ENCODE measurements around the gene RPL6.
"Not testable (repeated sequence)": the region's sequence is repeated elsewhere in the genome, so short reads cannot be mapped to it uniquely, and the experiment has no call there.

RPL6 gene

DNA sequence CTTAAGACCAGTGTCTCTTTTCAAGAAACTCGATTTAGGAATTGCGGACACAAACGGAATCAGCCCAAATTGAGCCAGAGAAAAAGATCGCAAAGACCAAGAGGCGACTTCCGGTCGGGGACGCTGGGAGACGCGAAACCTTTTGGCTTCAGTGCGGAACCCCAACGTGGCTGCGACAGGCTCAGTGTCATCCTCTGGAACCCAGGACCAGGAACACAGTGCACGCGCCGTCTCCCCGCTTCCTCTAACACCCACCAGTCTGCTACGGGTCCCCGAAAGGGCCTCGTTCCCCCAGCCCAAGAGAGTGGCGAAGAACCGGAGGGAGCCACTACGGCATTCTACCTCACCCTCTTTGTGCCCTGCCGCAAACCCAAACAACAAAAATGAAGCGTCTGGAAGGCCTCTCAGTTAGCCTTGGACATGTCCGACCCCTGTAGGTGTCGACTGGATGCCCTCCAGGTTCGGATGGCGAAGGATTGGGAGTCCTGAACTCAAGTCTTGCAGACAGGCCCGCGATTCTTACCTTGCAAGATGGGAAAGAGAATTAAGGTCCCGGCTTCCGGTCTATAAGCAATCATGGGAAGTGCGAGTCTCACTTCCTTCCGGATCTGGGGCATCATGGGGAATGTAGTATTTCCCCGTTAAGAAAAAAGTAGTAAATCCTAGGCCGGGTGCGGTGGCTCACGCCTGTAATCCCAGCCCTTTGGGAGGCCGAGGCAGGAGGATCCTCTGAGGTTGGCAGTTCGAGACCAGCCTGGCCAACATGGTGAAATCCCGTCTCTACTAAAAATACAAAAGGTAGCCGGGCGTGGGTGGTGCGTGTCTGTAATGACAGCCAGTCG, at the start of gene RPL6:
RPL6 (minus strand) TSS at position 542 of the 842 bp plus-strand sequence. CDS start 949 bp downstream, outside the sequence.
- Histone ChIP-seq H3K4me1 (ENCODE audit: control insufficient read depth, insufficient read depth, low read length) (peaks cover 3% of the 10 kb centered on the region; the same call in 1 of the 2 replicates), H3K4me3 (ENCODE audit: low read depth, low read length) (peak within 1 kb of the TSS; percentile 99), H3K9me3 (ENCODE audit: control insufficient read depth, insufficient read depth, low read length) (no peaks in the 10 kb centered on the region), H3K27me3 (ENCODE audit: control insufficient read depth, insufficient read depth, low read length) (no peaks in the 10 kb centered on the region), H3K27ac (ENCODE audit: low read depth, low read length) (peak within 1 kb of the TSS; percentile 99), H3K36me3 (ENCODE audit: control insufficient read depth, insufficient read depth, low read length) (peaks cover 46% of the 10 kb centered on the region), H3K9ac (ENCODE audit: low read depth, low read length) (peak within 1 kb of the TSS; percentile 98)

- H3K4me1 ChIP-seq (ENCODE audit: control insufficient read depth, insufficient read depth, low read length) = no peaks in the 10 kb centered on the region
- no peak overlapping the region for H3K4me3 ChIP-seq (ENCODE audit: low read depth, low read length)
- H3K9ac ChIP-seq (ENCODE audit: low read depth, low read length) = no peak overlapping the region
- H3K27me3 ChIP-seq (ENCODE audit: control insufficient read depth, insufficient read depth, low read length) = no peaks in the 10 kb centered on the region
- H3K9me3 ChIP-seq (ENCODE audit: control insufficient read depth, insufficient read depth, low read length) = no peaks in the 10 kb centered on the region
- peaks cover 66% of the 10 kb centered on the region for H3K36me3 ChIP-seq (ENCODE audit: control insufficient read depth, insufficient read depth, low read length)
- H3K27ac ChIP-seq (ENCODE audit: low read depth, low read length) = no peak overlapping the region
Measured at GRCh38 chr12:112458751-112459150, 49.3 kb upstream of the RPL6 start.

DNA sequence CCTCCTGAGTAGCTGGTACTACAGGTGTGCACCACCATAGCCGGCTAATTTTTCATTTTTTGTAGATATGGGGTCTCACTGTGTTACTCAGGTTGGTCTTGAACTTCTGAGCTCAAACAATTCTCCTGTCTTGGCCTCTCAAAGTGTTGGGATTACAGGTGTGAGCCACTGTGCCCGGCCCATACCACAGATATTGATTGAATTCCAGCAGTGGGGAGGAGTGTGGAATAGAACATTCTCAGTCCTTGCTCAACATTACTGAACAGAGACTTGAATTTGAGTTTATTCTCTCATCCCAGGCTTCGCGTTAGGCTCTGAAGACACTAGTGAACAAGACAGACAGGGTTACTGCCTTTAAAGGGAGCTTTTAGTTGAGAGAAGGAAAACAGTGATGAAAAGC, 48.9 kb upstream of the RPL6 start:
- Histone ChIP-seq H3K9me3 (ENCODE audit: control insufficient read depth, insufficient read depth, low read length) (no peaks in the 10 kb centered on the region), H3K9ac (ENCODE audit: low read depth, low read length) (no peak overlapping the region), H3K27me3 (ENCODE audit: control insufficient read depth, insufficient read depth, low read length) (no peaks in the 10 kb centered on the region), H3K36me3 (ENCODE audit: control insufficient read depth, insufficient read depth, low read length) (peaks cover 71% of the 10 kb centered on the region), H3K4me1 (ENCODE audit: control insufficient read depth, insufficient read depth, low read length) (no peaks in the 10 kb centered on the region), H3K27ac (ENCODE audit: low read depth, low read length) (no peak overlapping the region), H3K4me3 (ENCODE audit: low read depth, low read length) (no peak overlapping the region)

DNA sequence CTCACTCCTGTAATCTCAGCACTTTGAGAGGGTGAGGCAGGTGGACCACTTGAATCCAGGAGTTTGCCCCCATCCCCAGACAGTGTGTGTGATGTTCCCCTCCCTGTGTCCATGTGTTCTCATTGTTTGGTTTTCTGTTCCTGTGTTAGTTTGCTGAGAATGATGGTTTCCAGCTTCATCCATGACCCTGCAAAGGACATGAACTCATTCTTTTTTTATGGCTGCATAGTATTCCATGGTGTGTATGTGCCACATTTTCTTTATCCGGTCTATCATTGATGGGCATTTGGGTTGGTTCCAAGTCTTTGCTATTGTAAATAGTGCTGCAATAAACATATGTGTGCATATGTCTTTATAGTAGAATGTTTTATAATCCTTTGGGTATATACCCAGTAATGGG, 47.7 kb upstream of the RPL6 start:
- not testable (repeated sequence) for H3K9me3 ChIP-seq (ENCODE audit: control insufficient read depth, insufficient read depth, low read length); H3K27ac ChIP-seq (ENCODE audit: low read depth, low read length); H3K27me3 ChIP-seq (ENCODE audit: control insufficient read depth, insufficient read depth, low read length); H3K4me1 ChIP-seq (ENCODE audit: control insufficient read depth, insufficient read depth, low read length); H3K4me3 ChIP-seq (ENCODE audit: low read depth, low read length); H3K9ac ChIP-seq (ENCODE audit: low read depth, low read length)
- H3K36me3 ChIP-seq (ENCODE audit: control insufficient read depth, insufficient read depth, low read length) = peaks cover 77% of the 10 kb centered on the region

DNA sequence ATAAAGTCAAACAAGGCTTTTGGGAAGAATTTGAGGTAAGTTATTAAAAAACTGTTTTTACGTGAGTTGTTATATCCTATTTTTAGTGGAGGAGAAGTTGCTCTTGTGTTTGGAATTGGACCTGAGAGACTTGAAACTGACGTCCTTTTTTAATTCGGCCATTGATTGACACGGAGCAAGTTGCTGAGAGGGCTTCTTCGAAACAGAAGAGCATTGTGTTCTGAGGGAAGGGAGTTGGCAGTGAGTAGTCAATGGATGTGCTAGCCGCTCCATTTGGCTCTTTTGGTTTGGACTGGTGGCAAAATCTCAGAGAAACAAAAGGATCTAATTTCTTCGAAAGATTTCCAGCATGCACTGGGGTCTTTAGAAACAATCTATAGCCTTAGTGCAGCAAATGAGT, 46.6 kb upstream of the RPL6 start:
- Histone ChIP-seq H3K4me1 (ENCODE audit: control insufficient read depth, insufficient read depth, low read length) (no peaks in the 10 kb centered on the region), H3K4me3 (ENCODE audit: low read depth, low read length) (no peak overlapping the region), H3K36me3 (ENCODE audit: control insufficient read depth, insufficient read depth, low read length) (peaks cover 81% of the 10 kb centered on the region), H3K27me3 (ENCODE audit: control insufficient read depth, insufficient read depth, low read length) (no peaks in the 10 kb centered on the region), H3K9ac (ENCODE audit: low read depth, low read length) (no peak overlapping the region), H3K9me3 (ENCODE audit: control insufficient read depth, insufficient read depth, low read length) (no peaks in the 10 kb centered on the region), H3K27ac (ENCODE audit: low read depth, low read length) (no peak overlapping the region)

- Histone ChIP-seq H3K4me3 (ENCODE audit: low read depth, low read length) (no peak overlapping the region), H3K9me3 (ENCODE audit: control insufficient read depth, insufficient read depth, low read length) (no peaks in the 10 kb centered on the region), H3K27ac (ENCODE audit: low read depth, low read length) (no peak overlapping the region), H3K9ac (ENCODE audit: low read depth, low read length) (no peak overlapping the region), H3K36me3 (ENCODE audit: control insufficient read depth, insufficient read depth, low read length) (peaks cover 89% of the 10 kb centered on the region), H3K4me1 (ENCODE audit: control insufficient read depth, insufficient read depth, low read length) (no peaks in the 10 kb centered on the region), H3K27me3 (ENCODE audit: control insufficient read depth, insufficient read depth, low read length) (no peaks in the 10 kb centered on the region)
Measured at GRCh38 chr12:112450725-112451124, 41.3 kb upstream of the RPL6 start.

- not testable (repeated sequence) for H3K9me3 ChIP-seq (ENCODE audit: control insufficient read depth, insufficient read depth, low read length); H3K4me3 ChIP-seq (ENCODE audit: low read depth, low read length); H3K27ac ChIP-seq (ENCODE audit: low read depth, low read length); H3K4me1 ChIP-seq (ENCODE audit: control insufficient read depth, insufficient read depth, low read length); H3K9ac ChIP-seq (ENCODE audit: low read depth, low read length); H3K27me3 ChIP-seq (ENCODE audit: control insufficient read depth, insufficient read depth, low read length)
- H3K36me3 ChIP-seq (ENCODE audit: control insufficient read depth, insufficient read depth, low read length) = peaks cover 67% of the 10 kb centered on the region
Measured at GRCh38 chr12:112448165-112448564, 38.8 kb upstream of the RPL6 start.

- Histone ChIP-seq H3K27ac (ENCODE audit: low read depth, low read length) (no peak overlapping the region), H3K9me3 (ENCODE audit: control insufficient read depth, insufficient read depth, low read length) (no peaks in the 10 kb centered on the region), H3K9ac (ENCODE audit: low read depth, low read length) (no peak overlapping the region), H3K4me3 (ENCODE audit: low read depth, low read length) (no peak overlapping the region), H3K27me3 (ENCODE audit: control insufficient read depth, insufficient read depth, low read length) (no peaks in the 10 kb centered on the region), H3K36me3 (ENCODE audit: control insufficient read depth, insufficient read depth, low read length) (peaks cover 59% of the 10 kb centered on the region), H3K4me1 (ENCODE audit: control insufficient read depth, insufficient read depth, low read length) (no peaks in the 10 kb centered on the region)
Measured at GRCh38 chr12:112447106-112447505, 37.7 kb upstream of the RPL6 start.

GRCh38 chr12:112446008-112446725, 36.8 kb upstream of the RPL6 start:
- Histone ChIP-seq H3K27me3 (ENCODE audit: control insufficient read depth, insufficient read depth, low read length) (no peaks in the 10 kb centered on the region), H3K27ac (ENCODE audit: low read depth, low read length) (no peak overlapping the region), H3K9me3 (ENCODE audit: control insufficient read depth, insufficient read depth, low read length) (no peaks in the 10 kb centered on the region), H3K4me1 (ENCODE audit: control insufficient read depth, insufficient read depth, low read length) (no peaks in the 10 kb centered on the region), H3K36me3 (ENCODE audit: control insufficient read depth, insufficient read depth, low read length) (peaks cover 51% of the 10 kb centered on the region), H3K9ac (ENCODE audit: low read depth, low read length) (no peak overlapping the region), H3K4me3 (ENCODE audit: low read depth, low read length) (no peak overlapping the region)

DNA sequence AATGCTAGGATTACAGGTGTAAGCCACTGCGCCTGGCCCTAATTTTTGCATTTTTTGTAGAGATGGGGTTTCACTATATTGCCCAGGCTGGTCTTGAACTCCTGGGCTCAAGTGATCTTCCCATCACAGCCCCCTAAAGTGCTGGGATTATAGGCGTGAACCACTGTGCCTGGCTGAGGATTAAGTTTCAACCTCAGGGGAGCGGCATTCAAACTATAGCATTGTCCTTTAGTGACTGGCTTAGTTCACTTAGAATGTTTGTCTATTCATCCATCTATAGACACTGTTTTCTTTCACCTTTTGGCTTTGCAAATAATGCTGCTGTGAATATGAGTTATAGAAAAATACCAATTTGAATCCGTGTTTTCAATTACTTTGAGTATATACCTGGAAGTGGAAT, 34.5 kb upstream of the RPL6 start:
- Histone ChIP-seq H3K27ac (ENCODE audit: low read depth, low read length) (no peak overlapping the region), H3K9me3 (ENCODE audit: control insufficient read depth, insufficient read depth, low read length) (no peaks in the 10 kb centered on the region), H3K27me3 (ENCODE audit: control insufficient read depth, insufficient read depth, low read length) (no peaks in the 10 kb centered on the region), H3K4me3 (ENCODE audit: low read depth, low read length) (no peak overlapping the region), H3K4me1 (ENCODE audit: control insufficient read depth, insufficient read depth, low read length) (no peaks in the 10 kb centered on the region), H3K36me3 (ENCODE audit: control insufficient read depth, insufficient read depth, low read length) (peaks cover 30% of the 10 kb centered on the region), H3K9ac (ENCODE audit: low read depth, low read length) (no peak overlapping the region)

GRCh38 chr12:112440653-112441052, 31.2 kb upstream of the RPL6 start:
- H3K27ac ChIP-seq (ENCODE audit: low read depth, low read length); H3K27me3 ChIP-seq (ENCODE audit: control insufficient read depth, insufficient read depth, low read length): not testable (repeated sequence)

More at GRCh38 chr12:112440653-112441052, 31.2 kb upstream of the RPL6 start:
- H3K36me3 ChIP-seq (ENCODE audit: control insufficient read depth, insufficient read depth, low read length); H3K4me1 ChIP-seq (ENCODE audit: control insufficient read depth, insufficient read depth, low read length); H3K9ac ChIP-seq (ENCODE audit: low read depth, low read length); H3K9me3 ChIP-seq (ENCODE audit: control insufficient read depth, insufficient read depth, low read length); H3K4me3 ChIP-seq (ENCODE audit: low read depth, low read length): not testable (repeated sequence)
